Panc1 (cell line): ENCODE data around the gene CEBPE. TPM values are rescaled to one million over a fixed set of nuclear protein-coding genes. Genes with fewer than 3 reads are reported as not detected.

Experiments used
- ATAC-seq: fragments of 200-7000 bp; cut with Tn5 transposase; 2 replicates; pipeline ENCODE4 v1.9.1; 2020; ENCODE audit warnings: mild to moderate bottlenecking, moderate library complexity
- BruUV-seq: library from RNA; stranded (reverse); fragments of 400-500 nt; replicated peaks from 2 replicates; lab custom pipeline; 2021; lab: Mats Ljungman, UMichigan
- CTCF ChIA-PET: fragments of 300-600 bp; sonication (Branson Sonifier 250); formaldehyde crosslinking; loops from one replicate; lab custom pipeline; 2022; ENCODE audit warnings: antibody characterized with exemption; lab: Charles Lee
- POLR2A ChIA-PET: fragments of 300-600 bp; sonication (Branson Sonifier 250); formaldehyde crosslinking; loops from one replicate; lab custom pipeline; 2022; ENCODE audit warnings: antibody characterized with exemption; lab: Charles Lee
- DNase-seq: peaks from one replicate; pipeline ENCODE4 v3.0.0-alpha.2; 2010; ENCODE audit warnings: low read depth, low spot score
- H3K27ac ChIP-seq: 2 replicates; pipeline ENCODE4 v1.5.1; 2011; ENCODE audit warnings: mild to moderate bottlenecking, low read length, inconsistent platforms
- H3K27me3 ChIP-seq: fragments of 200-500 bp; sonication (Bioruptor generic); 2 replicates; pipeline ENCODE4 v1.6.0; 2014; ENCODE audit warnings: low read length, inconsistent platforms; ENCODE audit not compliant: control insufficient read depth, insufficient read depth
- H3K36me3 ChIP-seq: fragments of 200-500 bp; sonication (Bioruptor generic); 2 replicates; pipeline ENCODE4 v1.5.1; 2014; ENCODE audit warnings: inconsistent platforms, mild to moderate bottlenecking, low read length, moderate library complexity; ENCODE audit not compliant: control insufficient read depth, insufficient read depth
- H3K4me1 ChIP-seq: 2 replicates; pipeline ENCODE4 v1.5.1; 2011; ENCODE audit warnings: inconsistent platforms, mild to moderate bottlenecking, low read length, moderate library complexity; ENCODE audit not compliant: control insufficient read depth, insufficient read depth
- H3K4me3 ChIP-seq, 2 experiments: 2 replicates each; pipeline ENCODE4 v1.5.1; 2011 to 2012; ENCODE audit warnings: low read depth in 2 of 2, low read length in 2 of 2, mild to moderate bottlenecking in 2 of 2, inconsistent platforms in 1 of 2, moderate library complexity in 1 of 2
- H3K9me3 ChIP-seq: fragments of 200-500 bp; sonication (Bioruptor generic); 2 replicates; pipeline ENCODE4 v1.5.1; 2014; ENCODE audit warnings: low read depth, mild to moderate bottlenecking, inconsistent platforms, low read length, moderate library complexity; ENCODE audit not compliant: control insufficient read depth, insufficient read depth
- POLR2AphosphoS5 ChIP-seq: IDR thresholded peaks from 2 replicates; pipeline ENCODE4 v1.6.1; 2012; ENCODE audit warnings: mild to moderate bottlenecking, low read depth, low read length, moderate library complexity
- SIN3A ChIP-seq: IDR thresholded peaks from 2 replicates; pipeline ENCODE4 v1.6.1; 2012; ENCODE audit warnings: low read depth, mild to moderate bottlenecking, low read length, moderate library complexity, borderline replicate concordance; ENCODE audit not compliant: insufficient read depth
- TCF7L2 ChIP-seq: IDR thresholded peaks from 2 replicates; pipeline ENCODE4 v1.6.1; 2011; ENCODE audit warnings: mild to moderate bottlenecking, low read depth, low read length, inconsistent platforms
- in situ Hi-C: cut with HindIII; loops from 2 replicates; pipeline ENCODE4 v1.10.0; 2016; ENCODE audit warnings: low sequenced_read_pairs, low pct_unique_long_range_greater_than_20kb
- intact Hi-C: fragments of 100-400 bp; cut with micrococcal nuclease; formaldehyde crosslinking; loops from one replicate; pipeline ENCODE4 v1.10.0; 2022; ENCODE audit not compliant: unreplicated experiment
- total RNA-seq: library from RNA; stranded (reverse); gene quantifications from one replicate; pipeline ENCODE4 v1.2.1, GENCODE V29; 2021; ENCODE audit not compliant: unreplicated experiment
- TF ChIP-seq, protein P1 (sequence below): fragments of 450-650 bp; IDR thresholded peaks from 2 replicates; pipeline ENCODE4 v1.5.1; 2017; ENCODE audit warnings: mild to moderate bottlenecking
- TF ChIP-seq, protein P2 (sequence below), 2 experiments: IDR thresholded peaks; 2 replicates each; pipeline ENCODE4 v1.6.1; 2011 to 2012; ENCODE audit warnings: low read depth in 2 of 2, control low read depth in 1 of 2, low read length in 1 of 2, mild to moderate bottlenecking in 1 of 2, moderate library complexity in 1 of 2; ENCODE audit not compliant: insufficient read depth in 1 of 2

CEBPE gene
- total RNA-seq, 1 experiment from 2014 or later: not detected

- Histone ChIP-seq H3K9me3 (no peaks in the 10 kb centered on the region), H3K27me3 (no peaks in the 10 kb centered on the region), H3K4me3 (no peak overlapping the region), H3K36me3 (peaks cover 5% of the 10 kb centered on the region; the same call in 1 of the 2 replicates), H3K4me1 (peaks cover 10% of the 10 kb centered on the region), H3K27ac (no peak overlapping the region)
- DNase-seq (no peak), ATAC-seq (no peak)
- intact Hi-C loops (no loop called here), in situ Hi-C loops (no loop called here)
- CTCF ChIA-PET: interaction anchor here (0.7 kb wide), 1 partner anchor 30 kb away, joined by 8 read pairs; no protein-coding TSS in a partner anchor
- BruUV-seq: no TSS peak
- POLR2A ChIA-PET: interaction anchor here (0.7 kb wide), 1 partner anchor 208 kb away, joined by 7 read pairs; no protein-coding TSS in a partner anchor
- TF ChIP-seq POLR2AphosphoS5 (no peak), SIN3A (no peak), TCF7L2 (no peak)
- TF ChIP-seq, protein P1, sequence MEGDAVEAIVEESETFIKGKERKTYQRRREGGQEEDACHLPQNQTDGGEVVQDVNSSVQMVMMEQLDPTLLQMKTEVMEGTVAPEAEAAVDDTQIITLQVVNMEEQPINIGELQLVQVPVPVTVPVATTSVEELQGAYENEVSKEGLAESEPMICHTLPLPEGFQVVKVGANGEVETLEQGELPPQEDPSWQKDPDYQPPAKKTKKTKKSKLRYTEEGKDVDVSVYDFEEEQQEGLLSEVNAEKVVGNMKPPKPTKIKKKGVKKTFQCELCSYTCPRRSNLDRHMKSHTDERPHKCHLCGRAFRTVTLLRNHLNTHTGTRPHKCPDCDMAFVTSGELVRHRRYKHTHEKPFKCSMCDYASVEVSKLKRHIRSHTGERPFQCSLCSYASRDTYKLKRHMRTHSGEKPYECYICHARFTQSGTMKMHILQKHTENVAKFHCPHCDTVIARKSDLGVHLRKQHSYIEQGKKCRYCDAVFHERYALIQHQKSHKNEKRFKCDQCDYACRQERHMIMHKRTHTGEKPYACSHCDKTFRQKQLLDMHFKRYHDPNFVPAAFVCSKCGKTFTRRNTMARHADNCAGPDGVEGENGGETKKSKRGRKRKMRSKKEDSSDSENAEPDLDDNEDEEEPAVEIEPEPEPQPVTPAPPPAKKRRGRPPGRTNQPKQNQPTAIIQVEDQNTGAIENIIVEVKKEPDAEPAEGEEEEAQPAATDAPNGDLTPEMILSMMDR: no peak
- TF ChIP-seq, protein P2, sequence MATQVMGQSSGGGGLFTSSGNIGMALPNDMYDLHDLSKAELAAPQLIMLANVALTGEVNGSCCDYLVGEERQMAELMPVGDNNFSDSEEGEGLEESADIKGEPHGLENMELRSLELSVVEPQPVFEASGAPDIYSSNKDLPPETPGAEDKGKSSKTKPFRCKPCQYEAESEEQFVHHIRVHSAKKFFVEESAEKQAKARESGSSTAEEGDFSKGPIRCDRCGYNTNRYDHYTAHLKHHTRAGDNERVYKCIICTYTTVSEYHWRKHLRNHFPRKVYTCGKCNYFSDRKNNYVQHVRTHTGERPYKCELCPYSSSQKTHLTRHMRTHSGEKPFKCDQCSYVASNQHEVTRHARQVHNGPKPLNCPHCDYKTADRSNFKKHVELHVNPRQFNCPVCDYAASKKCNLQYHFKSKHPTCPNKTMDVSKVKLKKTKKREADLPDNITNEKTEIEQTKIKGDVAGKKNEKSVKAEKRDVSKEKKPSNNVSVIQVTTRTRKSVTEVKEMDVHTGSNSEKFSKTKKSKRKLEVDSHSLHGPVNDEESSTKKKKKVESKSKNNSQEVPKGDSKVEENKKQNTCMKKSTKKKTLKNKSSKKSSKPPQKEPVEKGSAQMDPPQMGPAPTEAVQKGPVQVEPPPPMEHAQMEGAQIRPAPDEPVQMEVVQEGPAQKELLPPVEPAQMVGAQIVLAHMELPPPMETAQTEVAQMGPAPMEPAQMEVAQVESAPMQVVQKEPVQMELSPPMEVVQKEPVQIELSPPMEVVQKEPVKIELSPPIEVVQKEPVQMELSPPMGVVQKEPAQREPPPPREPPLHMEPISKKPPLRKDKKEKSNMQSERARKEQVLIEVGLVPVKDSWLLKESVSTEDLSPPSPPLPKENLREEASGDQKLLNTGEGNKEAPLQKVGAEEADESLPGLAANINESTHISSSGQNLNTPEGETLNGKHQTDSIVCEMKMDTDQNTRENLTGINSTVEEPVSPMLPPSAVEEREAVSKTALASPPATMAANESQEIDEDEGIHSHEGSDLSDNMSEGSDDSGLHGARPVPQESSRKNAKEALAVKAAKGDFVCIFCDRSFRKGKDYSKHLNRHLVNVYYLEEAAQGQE (IDR thresholded peaks at IDR 0.05; ENCODE audit: insufficient read depth in 1 of 2, low read depth in 2 of 2, low read length in 1 of 2): no peak
Observed at GRCh38 chr14:23099212-23099861, 19.7 kb downstream of the CEBPE start.

DNA sequence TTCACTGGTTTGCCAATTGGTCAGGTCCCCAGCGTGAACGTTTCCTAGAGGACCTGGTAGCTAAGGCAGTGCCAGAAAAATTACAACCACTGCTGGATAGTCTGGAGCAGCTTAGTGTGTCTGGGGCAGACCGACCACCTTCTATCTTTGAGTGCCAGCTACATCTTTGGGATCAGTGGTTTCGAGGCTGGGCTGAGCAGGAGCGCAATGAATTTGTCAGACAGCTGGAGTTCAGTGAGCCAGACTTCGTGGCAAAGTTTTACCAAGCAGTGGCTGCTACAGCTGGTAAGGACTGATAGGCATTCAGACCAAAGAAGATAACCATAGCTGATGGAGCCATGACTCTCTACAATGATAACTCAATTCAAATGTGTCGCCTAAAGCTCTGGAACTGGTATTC lies 21.3 kb downstream of the CEBPE start:
- CTCF ChIA-PET: no interaction called here
- H3K9me3 ChIP-seq: no peaks in the 10 kb centered on the region
- peaks cover 16% of the 10 kb centered on the region for H3K4me1 ChIP-seq
- in situ Hi-C loops: no loop called here
- no TSS peak for BruUV-seq
- no peak for DNase-seq
- POLR2A ChIA-PET: interaction anchor here (0.5 kb wide), 1 partner anchor 97 kb away, joined by 4 read pairs; no protein-coding TSS in a partner anchor
- no peak overlapping the region for H3K27ac ChIP-seq
- H3K27me3 ChIP-seq: no peaks in the 10 kb centered on the region
- intact Hi-C loops: no loop called here
- TF ChIP-seq, protein P2 (IDR thresholded peaks at IDR 0.05; ENCODE audit: insufficient read depth in 1 of 2, low read depth in 2 of 2, low read length in 1 of 2): no peak
- TF ChIP-seq TCF7L2 (no peak), POLR2AphosphoS5 (no peak), SIN3A (no peak)
- TF ChIP-seq, protein P1: no peak
- H3K36me3 ChIP-seq: peaks cover 13% of the 10 kb centered on the region
- ATAC-seq: no peak
- no peak overlapping the region for H3K4me3 ChIP-seq
